NB4 (cell line): ENCODE results near the gene CALR.
A peak's percentile ranks its signal among the peaks of the same experiment; 100 is the strongest.

Experiments used
- DNase-seq: peaks from one replicate; pipeline ENCODE4 v3.0.0; 2010; ENCODE audit warnings: low read depth
- H3K4me3 ChIP-seq: one replicate; pipeline ENCODE4 v1.5.1; 2011; ENCODE audit warnings: mild to moderate bottlenecking, low read depth, low read length, moderate library complexity
- MYC ChIP-seq: IDR thresholded peaks from 2 replicates; pipeline ENCODE4 v1.6.1; 2011; ENCODE audit warnings: low read depth, low read length
- POLR2A ChIP-seq: IDR thresholded peaks from 2 replicates; pipeline ENCODE4 v1.6.1; 2011; ENCODE audit warnings: mild to moderate bottlenecking; ENCODE audit not compliant: insufficient read length; ENCODE audit errors: extremely low read depth
- TF ChIP-seq, protein P1 (sequence below): IDR thresholded peaks from 2 replicates; pipeline ENCODE4 v1.6.1; 2011; ENCODE audit warnings: low read depth, low read length
- TF ChIP-seq, protein P2 (sequence below): IDR thresholded peaks from one replicate; pipeline ENCODE4 v1.5.1; 2012; ENCODE audit warnings: low read depth, low read length

CALR gene

DNA sequence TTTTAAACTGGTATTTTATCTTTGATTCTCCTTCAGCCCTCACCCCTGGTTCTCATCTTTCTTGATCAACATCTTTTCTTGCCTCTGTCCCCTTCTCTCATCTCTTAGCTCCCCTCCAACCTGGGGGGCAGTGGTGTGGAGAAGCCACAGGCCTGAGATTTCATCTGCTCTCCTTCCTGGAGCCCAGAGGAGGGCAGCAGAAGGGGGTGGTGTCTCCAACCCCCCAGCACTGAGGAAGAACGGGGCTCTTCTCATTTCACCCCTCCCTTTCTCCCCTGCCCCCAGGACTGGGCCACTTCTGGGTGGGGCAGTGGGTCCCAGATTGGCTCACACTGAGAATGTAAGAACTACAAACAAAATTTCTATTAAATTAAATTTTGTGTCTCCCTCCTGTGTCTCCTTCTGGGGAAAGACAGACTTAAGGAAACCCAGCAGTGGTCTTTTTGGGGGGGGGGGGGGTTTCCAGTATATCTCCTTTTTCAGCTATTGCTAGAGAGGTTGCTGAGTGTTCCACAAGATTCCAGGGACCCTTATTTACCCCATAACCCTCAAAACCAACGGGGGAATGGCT is 5.8 kb downstream of the CALR start:
- no peak for TF ChIP-seq MYC
- TF ChIP-seq, protein P1, sequence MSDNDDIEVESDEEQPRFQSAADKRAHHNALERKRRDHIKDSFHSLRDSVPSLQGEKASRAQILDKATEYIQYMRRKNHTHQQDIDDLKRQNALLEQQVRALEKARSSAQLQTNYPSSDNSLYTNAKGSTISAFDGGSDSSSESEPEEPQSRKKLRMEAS, result no peak
- H3K4me3 ChIP-seq, result peak overlapping the region; percentile 100
- DNase-seq, result peak; percentile 46

DNA sequence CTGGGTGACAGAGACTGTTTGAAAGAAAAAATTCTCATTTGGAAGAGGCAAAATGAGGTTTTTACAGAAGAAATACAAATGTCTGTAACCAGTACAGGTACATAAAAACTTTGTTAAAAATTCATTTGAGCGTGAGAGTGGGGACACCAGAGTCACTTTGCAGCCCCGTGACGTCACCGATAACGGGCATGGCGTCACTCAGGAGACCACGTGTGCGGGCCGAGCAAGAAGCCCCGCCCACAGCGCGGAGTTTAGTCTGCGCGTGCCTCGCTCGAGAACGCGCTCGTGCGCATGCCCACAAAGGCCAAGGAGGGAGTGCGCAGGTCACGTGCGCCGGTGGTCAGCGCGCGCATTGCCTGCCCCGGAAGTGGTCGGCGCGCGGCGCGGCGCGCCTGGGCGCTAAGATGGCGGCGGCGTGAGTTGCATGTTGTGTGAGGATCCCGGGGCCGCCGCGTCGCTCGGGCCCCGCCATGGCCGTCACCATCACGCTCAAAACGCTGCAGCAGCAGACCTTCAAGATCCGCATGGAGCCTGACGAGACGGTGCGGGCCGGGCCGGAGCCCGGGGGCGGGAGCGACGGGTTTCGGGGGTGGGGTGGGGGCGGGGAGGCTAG is 7.2 kb downstream of the CALR start, which contains the start of gene RAD23A:
Gene RAD23A, plus strand, starts transcription at position 384 of the 613 bp plus-strand sequence. Its CDS starts 87 bp downstream, at position 471.
- peak; percentile 98 for DNase-seq
- TF ChIP-seq POLR2A (peak; percentile 93), MYC (peak; percentile 97)
- TF ChIP-seq, protein P1, result peak; percentile 100
- TF ChIP-seq, protein P2, sequence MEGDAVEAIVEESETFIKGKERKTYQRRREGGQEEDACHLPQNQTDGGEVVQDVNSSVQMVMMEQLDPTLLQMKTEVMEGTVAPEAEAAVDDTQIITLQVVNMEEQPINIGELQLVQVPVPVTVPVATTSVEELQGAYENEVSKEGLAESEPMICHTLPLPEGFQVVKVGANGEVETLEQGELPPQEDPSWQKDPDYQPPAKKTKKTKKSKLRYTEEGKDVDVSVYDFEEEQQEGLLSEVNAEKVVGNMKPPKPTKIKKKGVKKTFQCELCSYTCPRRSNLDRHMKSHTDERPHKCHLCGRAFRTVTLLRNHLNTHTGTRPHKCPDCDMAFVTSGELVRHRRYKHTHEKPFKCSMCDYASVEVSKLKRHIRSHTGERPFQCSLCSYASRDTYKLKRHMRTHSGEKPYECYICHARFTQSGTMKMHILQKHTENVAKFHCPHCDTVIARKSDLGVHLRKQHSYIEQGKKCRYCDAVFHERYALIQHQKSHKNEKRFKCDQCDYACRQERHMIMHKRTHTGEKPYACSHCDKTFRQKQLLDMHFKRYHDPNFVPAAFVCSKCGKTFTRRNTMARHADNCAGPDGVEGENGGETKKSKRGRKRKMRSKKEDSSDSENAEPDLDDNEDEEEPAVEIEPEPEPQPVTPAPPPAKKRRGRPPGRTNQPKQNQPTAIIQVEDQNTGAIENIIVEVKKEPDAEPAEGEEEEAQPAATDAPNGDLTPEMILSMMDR, result no peak
- H3K4me3 ChIP-seq, result peak within 1 kb of the TSS; percentile 100

DNA sequence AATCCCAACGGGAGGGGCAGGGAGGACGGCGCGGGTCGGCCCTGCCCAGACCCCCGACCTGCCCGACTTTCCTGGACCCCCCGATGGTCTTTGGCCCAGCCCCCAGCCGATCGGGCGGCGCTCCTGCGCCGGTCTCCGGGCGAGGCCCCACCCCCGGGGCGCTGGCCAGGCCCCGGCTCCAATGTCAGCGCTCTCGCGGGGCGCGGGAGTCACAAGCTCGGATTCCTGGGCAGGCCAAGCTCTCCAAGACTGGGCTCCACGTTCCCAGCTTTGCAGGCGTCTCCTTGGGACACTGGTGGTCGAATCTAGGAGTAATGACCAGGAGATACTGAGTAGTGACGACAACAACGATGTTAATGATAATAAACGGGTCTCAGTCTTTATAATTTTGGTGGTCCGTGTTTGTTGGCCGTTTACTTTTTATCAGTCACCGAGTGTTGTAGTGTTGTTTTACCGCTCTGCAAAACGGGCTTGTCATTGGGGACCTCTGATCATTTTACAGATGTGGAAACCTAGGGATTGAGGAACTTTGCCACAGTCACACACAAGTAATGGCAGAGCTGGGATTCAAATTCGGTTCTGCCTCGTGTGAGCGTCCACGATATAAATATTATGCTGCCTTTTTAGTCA is 7.8 kb downstream of the CALR start:
- TF ChIP-seq, protein P1, result no peak
- TF ChIP-seq POLR2A (no peak), MYC (no peak)
- TF ChIP-seq, protein P2, result no peak
- peak overlapping the region; percentile 96 for H3K4me3 ChIP-seq
- DNase-seq, result peak; percentile 87

DNA sequence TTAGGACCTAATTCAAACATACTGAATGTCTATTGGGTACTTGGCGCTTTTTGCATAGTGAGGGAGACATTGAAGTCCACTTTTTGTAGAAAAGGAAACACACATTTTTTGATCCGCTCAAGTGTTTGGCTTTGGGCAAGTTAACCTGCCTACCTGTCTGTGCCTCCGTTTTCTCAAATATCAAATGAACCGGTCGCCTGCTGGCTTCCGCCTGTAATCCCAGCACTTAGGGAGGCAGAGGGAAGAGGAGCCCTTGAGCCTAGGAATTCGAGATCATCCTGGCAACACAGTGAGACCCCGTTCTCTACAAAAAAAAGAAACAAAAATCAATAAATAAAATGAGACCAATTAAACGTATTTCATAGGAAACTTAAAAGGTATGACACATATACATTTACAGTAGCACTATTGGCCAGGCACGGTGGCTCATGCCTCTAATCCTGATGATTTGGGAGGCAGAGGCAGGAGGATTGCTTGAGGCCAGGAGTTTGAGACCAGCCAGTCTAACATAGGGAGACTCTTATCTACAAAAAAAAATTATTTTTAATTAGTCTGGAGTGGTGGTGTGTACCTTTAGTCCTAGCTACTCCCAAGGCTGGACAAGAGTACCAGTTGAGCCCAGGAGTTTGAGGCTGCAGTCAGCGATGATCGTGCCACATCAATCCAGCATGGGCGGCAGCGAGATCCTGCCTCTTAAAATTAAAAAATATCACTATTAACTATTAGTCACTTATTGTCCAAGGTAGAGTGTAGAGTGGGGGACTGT is 8.5 kb downstream of the CALR start:
- peak; percentile 26 for DNase-seq
- no peak for TF ChIP-seq MYC
- no peak for TF ChIP-seq POLR2A
- TF ChIP-seq, protein P1, result no peak
- TF ChIP-seq, protein P2, result no peak
- H3K4me3 ChIP-seq, result peak overlapping the region; percentile 96

DNA sequence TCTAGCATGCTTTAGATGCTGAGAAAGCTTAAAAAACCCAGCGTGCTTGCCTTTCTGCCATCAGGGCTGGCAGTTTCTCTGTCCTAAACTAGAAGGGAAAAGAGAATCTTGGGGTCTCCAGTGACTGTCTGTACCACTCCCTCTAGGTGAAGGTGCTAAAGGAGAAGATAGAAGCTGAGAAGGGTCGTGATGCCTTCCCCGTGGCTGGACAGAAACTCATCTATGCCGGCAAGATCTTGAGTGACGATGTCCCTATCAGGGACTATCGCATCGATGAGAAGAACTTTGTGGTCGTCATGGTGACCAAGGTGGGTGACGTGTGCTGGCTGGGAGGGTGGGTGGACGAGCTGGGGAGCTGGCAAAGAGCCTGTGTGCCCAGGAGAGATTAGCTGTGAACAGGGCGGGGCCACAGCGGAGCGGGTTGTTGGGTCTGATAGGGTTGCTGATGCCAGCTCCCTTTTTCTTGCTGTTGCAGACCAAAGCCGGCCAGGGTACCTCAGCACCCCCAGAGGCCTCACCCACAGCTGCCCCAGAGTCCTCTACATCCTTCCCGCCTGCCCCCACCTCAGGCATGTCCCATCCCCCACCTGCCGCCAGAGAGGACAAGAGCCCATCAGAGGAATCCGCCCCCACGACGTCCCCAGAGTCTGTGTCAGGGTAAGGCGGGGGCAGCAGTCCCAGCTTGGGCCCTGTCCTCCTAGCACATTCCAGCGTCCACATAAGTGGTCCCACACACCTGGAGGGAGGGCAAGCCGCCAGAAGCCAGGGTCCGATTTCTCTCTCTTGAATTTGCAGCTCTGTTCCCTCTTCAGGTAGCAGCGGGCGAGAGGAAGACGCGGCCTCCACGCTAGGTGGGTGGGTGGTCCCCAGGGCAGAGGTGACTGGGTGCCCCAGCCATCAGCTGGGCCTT is 9.5 kb downstream of the CALR start:
- no peak overlapping the region for H3K4me3 ChIP-seq
- TF ChIP-seq, protein P2, result no peak
- TF ChIP-seq POLR2A (no peak), MYC (no peak)
- TF ChIP-seq, protein P1, result no peak
- DNase-seq, result no peak
